Measurements from ENCODE around the gene DUOX1.

DUOX1 gene

DNA sequence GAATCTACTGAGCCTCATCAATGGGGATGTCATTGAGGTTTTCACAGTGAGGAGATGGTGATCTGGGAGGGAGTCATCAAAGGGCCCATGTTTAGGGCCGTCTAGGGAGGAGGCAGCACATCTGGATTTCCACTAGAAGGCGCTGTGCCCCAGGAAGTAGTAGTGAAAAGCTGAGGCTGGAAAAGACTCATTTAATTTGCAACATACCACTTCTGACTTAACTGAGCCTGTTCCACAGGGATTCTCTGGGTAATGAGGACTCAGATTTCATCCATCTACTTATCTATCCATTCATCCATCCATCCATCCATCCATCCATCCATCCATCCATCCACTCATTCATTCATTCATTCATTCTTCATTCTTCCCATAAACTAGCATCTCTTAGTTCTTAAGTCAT is 75.4 kb downstream of the DUOX1 start:
- H3K9me3 Mint-ChIP-seq, result no peaks in the 10 kb centered on the region
- no peak overlapping the region for H3K27ac Mint-ChIP-seq
- H3K4me3 Mint-ChIP-seq, result no peak overlapping the region
- peaks cover 15% of the 10 kb centered on the region for H3K27me3 Mint-ChIP-seq (ENCODE audit: low read depth)
- peaks cover 6% of the 10 kb centered on the region for H3K4me1 Mint-ChIP-seq (ENCODE audit: low read depth)
- no peaks in the 10 kb centered on the region for H3K36me3 Mint-ChIP-seq (ENCODE audit: low read depth)

DNA sequence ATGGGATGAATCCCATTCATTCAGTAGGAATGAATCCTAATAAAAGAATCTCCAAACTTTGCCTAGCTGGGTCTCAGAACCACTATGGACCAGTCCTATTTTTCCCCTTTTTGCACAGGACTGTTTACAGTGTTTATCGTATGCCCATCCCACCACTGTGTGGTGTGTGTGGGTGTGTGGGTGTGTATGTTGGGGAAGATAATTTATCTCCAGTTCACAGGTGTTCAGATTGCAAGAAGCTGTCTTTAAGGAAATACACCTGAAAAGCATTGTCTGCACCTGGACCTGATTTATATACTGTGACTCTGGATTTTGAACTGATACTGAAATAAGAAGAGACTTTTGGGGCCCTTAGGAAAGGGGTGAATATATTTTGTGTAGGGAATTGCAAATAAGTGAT is 82.7 kb downstream of the DUOX1 start:
- Mint-ChIP-seq H3K4me3 (no peak overlapping the region), H3K4me1 (ENCODE audit: low read depth) (no peaks in the 10 kb centered on the region), H3K36me3 (ENCODE audit: low read depth) (no peaks in the 10 kb centered on the region), H3K27ac (no peak overlapping the region), H3K9me3 (no peaks in the 10 kb centered on the region), H3K27me3 (ENCODE audit: low read depth) (peaks cover 6% of the 10 kb centered on the region)

All from T-helper 1 cell treated with Interleukin-12 subunit alpha and Interleukin-12 subunit beta and Interleukin-4 antibody, amounts not matched to agents 30 μg/mL and 1 μg/mL, for 36 hours (primary cell).